Measurements from ENCODE around the gene PRKCB. TPM values are rescaled to one million over a fixed set of nuclear protein-coding genes. Genes with fewer than 3 reads are reported as not detected.

The PRKCB gene
- total and polyA plus RNA-seq, 2 of the 8 experiments (the other 6 are each of a cell fraction or from before 2014, with no cell fraction given): 7.1 to 12.1 TPM

DNA sequence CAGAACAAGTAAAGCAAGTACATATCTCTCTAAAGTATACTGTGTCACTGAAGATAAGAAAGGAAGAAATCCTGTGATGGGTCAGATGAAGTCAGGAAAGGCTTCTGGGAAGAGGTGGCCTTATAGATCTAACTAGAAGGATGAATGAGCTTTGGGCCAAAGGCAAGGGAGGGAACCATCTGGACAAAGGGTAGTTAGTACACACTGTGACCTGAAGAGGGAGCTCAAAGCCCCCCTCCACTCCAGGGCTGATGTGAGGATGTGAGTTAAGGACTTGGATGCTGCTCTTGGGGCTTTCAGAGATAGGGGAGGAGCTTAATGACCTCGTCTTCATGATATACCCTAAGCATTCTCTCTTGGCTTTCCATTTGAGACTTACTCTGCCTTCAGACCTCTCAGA, 235.1 kb downstream of the PRKCB start (continued):
- TF ChIP-seq, protein P1, sequence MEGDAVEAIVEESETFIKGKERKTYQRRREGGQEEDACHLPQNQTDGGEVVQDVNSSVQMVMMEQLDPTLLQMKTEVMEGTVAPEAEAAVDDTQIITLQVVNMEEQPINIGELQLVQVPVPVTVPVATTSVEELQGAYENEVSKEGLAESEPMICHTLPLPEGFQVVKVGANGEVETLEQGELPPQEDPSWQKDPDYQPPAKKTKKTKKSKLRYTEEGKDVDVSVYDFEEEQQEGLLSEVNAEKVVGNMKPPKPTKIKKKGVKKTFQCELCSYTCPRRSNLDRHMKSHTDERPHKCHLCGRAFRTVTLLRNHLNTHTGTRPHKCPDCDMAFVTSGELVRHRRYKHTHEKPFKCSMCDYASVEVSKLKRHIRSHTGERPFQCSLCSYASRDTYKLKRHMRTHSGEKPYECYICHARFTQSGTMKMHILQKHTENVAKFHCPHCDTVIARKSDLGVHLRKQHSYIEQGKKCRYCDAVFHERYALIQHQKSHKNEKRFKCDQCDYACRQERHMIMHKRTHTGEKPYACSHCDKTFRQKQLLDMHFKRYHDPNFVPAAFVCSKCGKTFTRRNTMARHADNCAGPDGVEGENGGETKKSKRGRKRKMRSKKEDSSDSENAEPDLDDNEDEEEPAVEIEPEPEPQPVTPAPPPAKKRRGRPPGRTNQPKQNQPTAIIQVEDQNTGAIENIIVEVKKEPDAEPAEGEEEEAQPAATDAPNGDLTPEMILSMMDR (IDR thresholded peaks at IDR 0.05; ENCODE audit: control extremely low read depth in 1 of 3, insufficient read depth in 1 of 3, low read depth in 1 of 3, low read length in 3 of 3): peak; percentile 68 to 95 (median 83)
- TF ChIP-seq RAD21 (IDR thresholded peaks at IDR 0.05 in 1 of 2, conservative IDR thresholded peaks at IDR 0.05 in 1 of 2; ENCODE audit: low read depth in 2 of 2, low read length in 2 of 2): peak; percentile 95 to 97
